ENCODE measurements around the gene SENP5. TPM values are rescaled to one million over a fixed set of nuclear protein-coding genes. Genes with fewer than 3 reads are reported as not detected.

SENP5 gene
- total RNA-seq, 1 experiment from 2014 or later: 30.4 TPM

GRCh38 chr3:196954832-196955231 is 87.1 kb downstream of the SENP5 start:
- Histone ChIP-seq H3K4ac (ENCODE audit: low read depth, low read length) (no peak overlapping the region), H2BK15ac (ENCODE audit: low read depth, low read length) (no peak overlapping the region), H3K23me2 (ENCODE audit: insufficient read length, low read depth, low read length, poor library complexity, severe bottlenecking) (no peaks in the 10 kb centered on the region), H4K5ac (ENCODE audit: insufficient read length, low read depth, low read length) (no peak overlapping the region), H3K56ac (ENCODE audit: insufficient read length, low read depth, low read length) (no peak overlapping the region), H2BK20ac (ENCODE audit: low read depth, low read length, poor library complexity, severe bottlenecking) (no peak overlapping the region), H3K27me3 (ENCODE audit: insufficient read depth, low read length) (no peaks in the 10 kb centered on the region), H4K20me1 (ENCODE audit: control insufficient read depth, insufficient read depth, insufficient read length) (no peaks in the 10 kb centered on the region), H4K8ac (replicated peaks; ENCODE audit: insufficient read length, low read depth, low read length) (no peak overlapping the region), H3K18ac (ENCODE audit: insufficient read length, low read depth, low read length) (no peak overlapping the region), H3K27ac (ENCODE audit: insufficient read length, low read depth, low read length) (no peak overlapping the region), H2BK120ac (ENCODE audit: low read depth, low read length, poor library complexity, severe bottlenecking) (no peak overlapping the region), H3K79me1 (ENCODE audit: insufficient read depth, low read depth, low read length, poor library complexity, severe bottlenecking) (no peaks in the 10 kb centered on the region), H3K4me2 (ENCODE audit: insufficient read depth, insufficient read length, low read length) (no peak overlapping the region), H3K23ac (ENCODE audit: insufficient read length, low read depth, low read length) (no peak overlapping the region), H3K9me3 (ENCODE audit: control insufficient read depth, low read depth, low read length) (no peaks in the 10 kb centered on the region), H2BK12ac (ENCODE audit: insufficient read length, low read depth, low read length) (no peak overlapping the region), H3K4me1 (ENCODE audit: insufficient read depth, low read length) (no peaks in the 10 kb centered on the region), H3K9ac (ENCODE audit: extremely low read depth, insufficient read length, low read length) (no peak overlapping the region), H2AK5ac (ENCODE audit: insufficient read length, low read length) (no peak overlapping the region), H2AFZ (ENCODE audit: low read length) (no peak overlapping the region), H3T11ph (ENCODE audit: low read length) (no peak overlapping the region), H2BK5ac (ENCODE audit: insufficient read length, low read length) (no peak overlapping the region), H3K79me2 (ENCODE audit: insufficient read depth, low read length) (no peaks in the 10 kb centered on the region), H3K14ac (ENCODE audit: insufficient read depth, low read length) (no peak overlapping the region), H4K91ac (ENCODE audit: insufficient read length, low read depth, low read length) (no peak overlapping the region)
- H3K4me3 Mint-ChIP-seq: no peak overlapping the region
- no peaks in the 10 kb centered on the region for H3K4me1 Mint-ChIP-seq
- H3K9me3 Mint-ChIP-seq: no peaks in the 10 kb centered on the region
- no peak for DNase-seq
- no peaks in the 10 kb centered on the region for H3K36me3 Mint-ChIP-seq (ENCODE audit: insufficient read depth in 1 of 3, low read depth in 3 of 3)
- no peak for TF ChIP-seq CTCF (conservative IDR thresholded peaks at IDR 0.05)
- no peak overlapping the region for H3K27ac Mint-ChIP-seq
- peaks cover 31% of the 10 kb centered on the region for H3K27me3 Mint-ChIP-seq (ENCODE audit: low read depth)
- no CpG with 5 or more reads among the region's 7 CpGs for WGBS (ENCODE audit: extremely low coverage, insufficient read length, low lambda C conversion rate)

Data from H9 (cell line).